Activated T-cell treated with anti-CD3 and anti-CD28 coated beads, Interleukin-2, amount 50 U/mL, for 4 hours (primary cell): ENCODE data around the gene TSPYL6. TPM values are rescaled to one million over a fixed set of nuclear protein-coding genes. Genes with fewer than 3 reads are reported as not detected.

Experiments used
- total RNA-seq, 3 donors: library from RNA; stranded (reverse); gene quantifications; one replicate each; pipeline ENCODE4 v1.2.1, GENCODE V29; 2021

The TSPYL6 gene
- total RNA-seq, 3 donors from 2014 or later, result not detected

Other genes starting within 250 kb of the TSPYL6 start
- gene ACYP2, start 140.6 kb downstream of the TSPYL6 start, total RNA-seq, result 1 to 10 TPM; 4.3 to 5.1 (median 5.1) TPM
- 10 to 100 TPM; 23.4 to 27.9 (median 24.0) TPM for gene SPTBN1, start 200.1 kb upstream of the TSPYL6 start, total RNA-seq